ENCODE measurements around the gene SIT1.
A peak's percentile ranks its signal among the peaks of the same experiment; 100 is the strongest.

The SIT1 gene

GRCh38 chr9:35690294-35690613 lies 39.5 kb upstream of the SIT1 start:
- no peak for TF ChIP-seq CTCF (conservative IDR thresholded peaks at IDR 0.05; ENCODE audit: low read length)
- TF ChIP-seq EZH2phosphoT487 (IDR thresholded peaks at IDR 0.05; ENCODE audit: borderline replicate concordance) = no peak
- Histone ChIP-seq H3F3A (ENCODE audit: low read depth) (no peaks in the 10 kb centered on the region), H4K20me1 (ENCODE audit: insufficient read depth, low read length, poor library complexity, severe bottlenecking) (no peaks in the 10 kb centered on the region), H3K9ac (ENCODE audit: low read depth, low read length, poor library complexity, severe bottlenecking) (peak overlapping the region; percentile 91), H3K27me3 (ENCODE audit: insufficient read depth, low read length, poor library complexity, severe bottlenecking) (no peaks in the 10 kb centered on the region), H3K9me3 (ENCODE audit: insufficient read depth, low read depth, low read length) (no peaks in the 10 kb centered on the region), H3K79me2 (ENCODE audit: insufficient read depth, low read length) (no peaks in the 10 kb centered on the region), H2AFZ (ENCODE audit: low read length) (peak overlapping the region; percentile 98; the same call in 1 of the 2 replicates), H3K9me2 (replicated peaks; ENCODE audit: low read depth, low read length) (no peaks in the 10 kb centered on the region), H3K4me3 (ENCODE audit: low read length, poor library complexity, severe bottlenecking) (peak overlapping the region; percentile 88), H3K4me2 (ENCODE audit: low read depth, low read length, poor library complexity, severe bottlenecking) (peak overlapping the region; percentile 63), H3K36me3 (ENCODE audit: insufficient read depth, low read length) (no peaks in the 10 kb centered on the region), H3K4me1 (ENCODE audit: insufficient read depth, low read length, poor library complexity, severe bottlenecking) (peaks cover 8% of the 10 kb centered on the region)

GRCh38 chr9:35689542-35690293 lies 39.0 kb upstream of the SIT1 start, which contains the start of gene TPM2:
TPM2 (minus strand) TSS chr9:35689925; CDS start chr9:35689817, 108 bp downstream.
- Histone ChIP-seq H3K4me3 (ENCODE audit: low read length, poor library complexity, severe bottlenecking) (peak within 1 kb of the TSS; percentile 88), H4K20me1 (ENCODE audit: insufficient read depth, low read length, poor library complexity, severe bottlenecking) (no peaks in the 10 kb centered on the region), H3K27me3 (ENCODE audit: insufficient read depth, low read length, poor library complexity, severe bottlenecking) (no peaks in the 10 kb centered on the region), H3K4me1 (ENCODE audit: insufficient read depth, low read length, poor library complexity, severe bottlenecking) (peaks cover 8% of the 10 kb centered on the region), H3K79me2 (ENCODE audit: insufficient read depth, low read length) (no peaks in the 10 kb centered on the region), H3K9ac (ENCODE audit: low read depth, low read length, poor library complexity, severe bottlenecking) (peak within 1 kb of the TSS; percentile 91), H3K36me3 (ENCODE audit: insufficient read depth, low read length) (no peaks in the 10 kb centered on the region), H2AFZ (ENCODE audit: low read length) (peak within 1 kb of the TSS; percentile 98), H3K9me2 (replicated peaks; ENCODE audit: low read depth, low read length) (no peaks in the 10 kb centered on the region), H3K9me3 (ENCODE audit: insufficient read depth, low read depth, low read length) (no peaks in the 10 kb centered on the region), H3F3A (ENCODE audit: low read depth) (no peaks in the 10 kb centered on the region), H3K4me2 (ENCODE audit: low read depth, low read length, poor library complexity, severe bottlenecking) (peak within 1 kb of the TSS; percentile 63)
- no peak for TF ChIP-seq CTCF (conservative IDR thresholded peaks at IDR 0.05; ENCODE audit: low read length)
- TF ChIP-seq EZH2phosphoT487 (IDR thresholded peaks at IDR 0.05; ENCODE audit: borderline replicate concordance) = no peak

- Histone ChIP-seq H3K4me3 (ENCODE audit: low read length, poor library complexity, severe bottlenecking) (no peak overlapping the region), H3K4me1 (ENCODE audit: insufficient read depth, low read length, poor library complexity, severe bottlenecking) (peaks cover 8% of the 10 kb centered on the region), H2AFZ (ENCODE audit: low read length) (no peak overlapping the region), H4K20me1 (ENCODE audit: insufficient read depth, low read length, poor library complexity, severe bottlenecking) (no peaks in the 10 kb centered on the region), H3F3A (ENCODE audit: low read depth) (no peaks in the 10 kb centered on the region), H3K27me3 (ENCODE audit: insufficient read depth, low read length, poor library complexity, severe bottlenecking) (no peaks in the 10 kb centered on the region), H3K4me2 (ENCODE audit: low read depth, low read length, poor library complexity, severe bottlenecking) (peak overlapping the region; percentile 13), H3K9ac (ENCODE audit: low read depth, low read length, poor library complexity, severe bottlenecking) (no peak overlapping the region), H3K36me3 (ENCODE audit: insufficient read depth, low read length) (no peaks in the 10 kb centered on the region), H3K79me2 (ENCODE audit: insufficient read depth, low read length) (no peaks in the 10 kb centered on the region), H3K9me2 (replicated peaks; ENCODE audit: low read depth, low read length) (no peaks in the 10 kb centered on the region), H3K9me3 (ENCODE audit: insufficient read depth, low read depth, low read length) (no peaks in the 10 kb centered on the region)
- no peak for TF ChIP-seq CTCF (conservative IDR thresholded peaks at IDR 0.05; ENCODE audit: low read length)
- no peak for TF ChIP-seq EZH2phosphoT487 (IDR thresholded peaks at IDR 0.05; ENCODE audit: borderline replicate concordance)
Measured at GRCh38 chr9:35688558-35689541, 38.1 kb upstream of the SIT1 start.
